Loucy (cell line): ENCODE measurements around the gene AMBRA1.

Source experiments
- H2AFZ ChIP-seq: fragments of 200-600 bp; sonication (generic); 2 replicates; pipeline ENCODE4 v1.6.0; 2016; ENCODE audit warnings: antibody characterized with exemption, mild to moderate bottlenecking, low read length, moderate library complexity
- H3F3A ChIP-seq: fragments of 200-600 bp; 2 replicates; pipeline ENCODE4 v1.6.0; 2016; ENCODE audit warnings: antibody characterized with exemption, low read depth, mild to moderate bottlenecking
- H3K27me3 ChIP-seq: fragments of 200-600 bp; sonication (generic); 2 replicates; pipeline ENCODE4 v1.6.1; 2014; ENCODE audit warnings: low read length, mild to moderate bottlenecking; ENCODE audit not compliant: insufficient read depth, poor library complexity, severe bottlenecking
- H3K36me3 ChIP-seq: fragments of 200-600 bp; sonication (generic); 2 replicates; pipeline ENCODE4 v1.6.1; 2016; ENCODE audit warnings: low read length; ENCODE audit not compliant: insufficient read depth
- H3K4me1 ChIP-seq: fragments of 200-600 bp; sonication (generic); 2 replicates; pipeline ENCODE4 v1.5.1; 2014; ENCODE audit warnings: low read length, mild to moderate bottlenecking; ENCODE audit not compliant: insufficient read depth, poor library complexity, severe bottlenecking
- H3K4me2 ChIP-seq: fragments of 200-600 bp; sonication (generic); 2 replicates; pipeline ENCODE4 v1.6.0; 2014; ENCODE audit warnings: antibody characterized with exemption, low read length, low read depth, mild to moderate bottlenecking; ENCODE audit not compliant: poor library complexity, severe bottlenecking
- H3K4me3 ChIP-seq: fragments of 200-600 bp; sonication (generic); 2 replicates; pipeline ENCODE4 v1.5.1; 2014; ENCODE audit warnings: low read length, mild to moderate bottlenecking, mixed read lengths; ENCODE audit not compliant: poor library complexity, severe bottlenecking
- H3K79me2 ChIP-seq: fragments of 200-600 bp; sonication (generic); 2 replicates; pipeline ENCODE4 v1.6.1; 2014; ENCODE audit warnings: low read length; ENCODE audit not compliant: insufficient read depth
- H3K9ac ChIP-seq: fragments of 200-600 bp; sonication (generic); 2 replicates; pipeline ENCODE4 v1.6.0; 2014; ENCODE audit warnings: mild to moderate bottlenecking, low read depth, low read length, moderate library complexity; ENCODE audit not compliant: poor library complexity, severe bottlenecking
- H3K9me2 ChIP-seq: fragments of 200-600 bp; sonication (generic); replicated peaks from 2 replicates; pipeline ENCODE4 v1.6.1; 2016; ENCODE audit warnings: low read depth, low read length, mixed read lengths
- H3K9me3 ChIP-seq: fragments of 200-600 bp; sonication (generic); 2 replicates; pipeline ENCODE4 v1.6.1; 2014; ENCODE audit warnings: mild to moderate bottlenecking, antibody characterized with exemption, low read length, low read depth; ENCODE audit not compliant: insufficient read depth
- H4K20me1 ChIP-seq: fragments of 200-600 bp; sonication (generic); 2 replicates; pipeline ENCODE4 v1.6.0; 2014; ENCODE audit warnings: antibody characterized with exemption, low read length, mild to moderate bottlenecking; ENCODE audit not compliant: insufficient read depth, poor library complexity, severe bottlenecking
- CTCF ChIP-seq: fragments of 200-600 bp; sonication (generic); conservative IDR thresholded peaks from 2 replicates; pipeline ENCODE4 v1.5.1; 2014; ENCODE audit warnings: mild to moderate bottlenecking, antibody characterized with exemption, low read length
- EZH2phosphoT487 ChIP-seq: fragments of 200-600 bp; IDR thresholded peaks from 2 replicates; pipeline ENCODE4 v1.6.1; 2018; ENCODE audit warnings: antibody characterized with exemption, mild to moderate bottlenecking, moderate library complexity, borderline replicate concordance

Gene AMBRA1

DNA sequence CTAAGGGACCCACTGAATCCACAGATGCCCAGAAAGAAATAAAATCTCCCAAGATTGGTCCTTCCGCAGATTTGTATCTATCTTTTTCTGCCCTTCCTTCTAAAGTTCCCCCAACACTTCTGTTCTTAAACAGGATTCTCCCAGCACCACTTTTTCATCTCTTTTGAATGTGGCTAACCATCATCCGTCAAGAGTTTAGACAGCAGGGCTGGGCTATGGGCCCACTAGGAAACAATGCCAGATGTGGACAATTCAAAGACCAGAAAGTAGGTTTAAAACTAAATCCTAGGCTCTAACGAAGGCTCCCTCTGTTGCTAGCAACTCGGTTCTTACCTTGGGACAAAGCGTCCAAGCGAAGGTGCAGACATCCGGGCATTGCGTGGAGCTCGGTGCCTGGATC is 100.0 kb downstream of the AMBRA1 start:
- peaks cover 4% of the 10 kb centered on the region for H4K20me1 ChIP-seq
- H3K9ac ChIP-seq = no peak overlapping the region
- H3K36me3 ChIP-seq = peaks cover 57% of the 10 kb centered on the region; the same call in 1 of the 2 replicates
- TF ChIP-seq CTCF = no peak
- no peak for TF ChIP-seq EZH2phosphoT487
- no peak overlapping the region for H2AFZ ChIP-seq
- H3K4me1 ChIP-seq = peaks cover 10% of the 10 kb centered on the region
- no peak overlapping the region for H3K4me2 ChIP-seq
- no peaks in the 10 kb centered on the region for H3K27me3 ChIP-seq
- no peaks in the 10 kb centered on the region for H3K79me2 ChIP-seq
- no peaks in the 10 kb centered on the region for H3K9me3 ChIP-seq
- H3F3A ChIP-seq = no peaks in the 10 kb centered on the region
- H3K4me3 ChIP-seq = no peak overlapping the region
- no peaks in the 10 kb centered on the region for H3K9me2 ChIP-seq

GRCh38 chr11:46492532-46492931 is 101.3 kb downstream of the AMBRA1 start:
- TF ChIP-seq EZH2phosphoT487 = no peak
- no peak for TF ChIP-seq CTCF
- Histone ChIP-seq H3K9me3 (no peaks in the 10 kb centered on the region), H3K79me2 (no peaks in the 10 kb centered on the region), H3K4me1 (peaks cover 10% of the 10 kb centered on the region), H3K9me2 (no peaks in the 10 kb centered on the region), H3K36me3 (peaks cover 54% of the 10 kb centered on the region; the same call in 1 of the 2 replicates), H4K20me1 (peaks cover 4% of the 10 kb centered on the region), H3K4me3 (no peak overlapping the region), H3K27me3 (no peaks in the 10 kb centered on the region), H3K4me2 (no peak overlapping the region), H3K9ac (peak overlapping the region; percentile 14), H3F3A (no peaks in the 10 kb centered on the region), H2AFZ (no peak overlapping the region)

- H3F3A ChIP-seq = no peaks in the 10 kb centered on the region
- peak overlapping the region; percentile 2 for H3K4me2 ChIP-seq
- no peaks in the 10 kb centered on the region for H3K27me3 ChIP-seq
- peaks cover 54% of the 10 kb centered on the region; the same call in 1 of the 2 replicates for H3K36me3 ChIP-seq
- H3K9me3 ChIP-seq = no peaks in the 10 kb centered on the region
- H3K9me2 ChIP-seq = no peaks in the 10 kb centered on the region
- TF ChIP-seq EZH2phosphoT487 (no peak), CTCF (no peak)
- H2AFZ ChIP-seq = no peak overlapping the region
- no peaks in the 10 kb centered on the region for H3K79me2 ChIP-seq
- peak overlapping the region; percentile 14 for H3K9ac ChIP-seq
- peaks cover 4% of the 10 kb centered on the region for H4K20me1 ChIP-seq
- peaks cover 10% of the 10 kb centered on the region for H3K4me1 ChIP-seq
- H3K4me3 ChIP-seq = no peak overlapping the region
These were observed 102.0 kb downstream of the AMBRA1 start for GRCh38 chr11:46491661-46492330.
